Esophagus (tissue), 2 donors: ENCODE results near the gene TSC1. TPM values are rescaled to one million over a fixed set of nuclear protein-coding genes. Genes with fewer than 3 reads are reported as not detected.
A peak's percentile ranks its signal among the peaks of the same experiment; 100 is the strongest.

Experiments used
- H3K27ac ChIP-seq, 2 donors: one replicate each; pipeline ENCODE4 v1.5.1; 2013; ENCODE audit warnings: low read depth in 2 of 2, mild to moderate bottlenecking in 2 of 2, inconsistent platforms in 1 of 2, low read length in 1 of 2, moderate library complexity in 1 of 2
- H3K27me3 ChIP-seq, 2 donors: one replicate each; pipeline ENCODE4 v1.6.1; 2013; ENCODE audit warnings: low read length in 2 of 2, control low read depth in 1 of 2, mild to moderate bottlenecking in 1 of 2; ENCODE audit not compliant: insufficient read depth in 2 of 2, control insufficient read depth in 1 of 2
- H3K36me3 ChIP-seq, 2 donors: one replicate each; pipeline ENCODE4 v1.6.1; 2013; ENCODE audit warnings: low read length in 1 of 2; ENCODE audit not compliant: control insufficient read depth in 2 of 2, insufficient read depth in 2 of 2
- H3K4me1 ChIP-seq, 2 donors: one replicate each; pipeline ENCODE4 v1.6.1; 2013; ENCODE audit warnings: low read length in 1 of 2; ENCODE audit not compliant: control insufficient read depth in 2 of 2, insufficient read depth in 2 of 2
- H3K4me3 ChIP-seq, 2 donors: one replicate each; pipeline ENCODE4 v1.5.1; 2013; ENCODE audit warnings: low read length in 2 of 2, mild to moderate bottlenecking in 2 of 2, low read depth in 1 of 2, moderate library complexity in 1 of 2
- H3K9me3 ChIP-seq, 2 donors: one replicate each; pipeline ENCODE4 v1.6.1; 2013; ENCODE audit warnings: mild to moderate bottlenecking in 2 of 2, low read depth in 1 of 2, low read length in 1 of 2, moderate library complexity in 1 of 2; ENCODE audit not compliant: control insufficient read depth in 2 of 2, insufficient read depth in 1 of 2
- WGBS, 2 donors: extraction: QIAGEN DNeasy Blood & Tissue Kit; methylation state at CpG; one replicate each; pipeline ENCODE4 v1.1.7; 2013; 5-methylcytosine and 5-hydroxymethylcytosine counted together
- polyA plus RNA-seq, 2 donors: library from polyadenylated mRNA; stranded (reverse); fragments of 200-250 nt; gene quantifications; one replicate each; pipeline ENCODE4 v1.2.3, GENCODE V29; 2013
- donor health status: healthy with polysubstance abuse.
- donor health status: Bipolar disorder and iron deficiency.

Gene TSC1
- polyA plus RNA-seq, 2 donors: 8.9 to 14.3 TPM

DNA sequence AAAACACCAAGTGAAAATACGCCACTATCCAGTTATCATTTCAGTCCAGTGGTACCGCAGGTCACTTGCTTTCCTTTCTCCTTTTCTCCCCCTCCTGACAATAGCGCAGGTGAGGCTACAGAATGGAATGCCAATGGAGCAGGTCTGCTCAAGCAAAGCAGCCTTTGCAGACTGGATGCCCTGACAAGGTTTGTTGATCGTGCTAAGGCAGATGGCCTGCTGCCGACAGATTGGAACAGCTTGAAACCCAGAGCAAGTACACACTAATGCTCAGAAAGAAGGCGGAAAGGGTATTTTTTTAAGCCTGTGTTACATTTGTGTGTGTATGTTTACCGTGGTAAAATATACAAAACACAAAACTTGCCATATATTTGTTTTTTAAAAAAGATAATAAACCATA, 46.4 kb downstream of the TSC1 start:
- Histone ChIP-seq H3K27me3 (no peaks in the 10 kb centered on the region), H3K4me3 (no peak overlapping the region), H3K4me1 (peaks cover 0 to 14% of the 10 kb centered on the region in 2 donors), H3K36me3 (peaks cover 9 to 31% of the 10 kb centered on the region in 2 donors), H3K9me3 (no peaks in the 10 kb centered on the region), H3K27ac (no peak overlapping the region)
- WGBS, 2 donors: 93 to 94% methylated on average over 7 of the region's 7 CpGs

DNA sequence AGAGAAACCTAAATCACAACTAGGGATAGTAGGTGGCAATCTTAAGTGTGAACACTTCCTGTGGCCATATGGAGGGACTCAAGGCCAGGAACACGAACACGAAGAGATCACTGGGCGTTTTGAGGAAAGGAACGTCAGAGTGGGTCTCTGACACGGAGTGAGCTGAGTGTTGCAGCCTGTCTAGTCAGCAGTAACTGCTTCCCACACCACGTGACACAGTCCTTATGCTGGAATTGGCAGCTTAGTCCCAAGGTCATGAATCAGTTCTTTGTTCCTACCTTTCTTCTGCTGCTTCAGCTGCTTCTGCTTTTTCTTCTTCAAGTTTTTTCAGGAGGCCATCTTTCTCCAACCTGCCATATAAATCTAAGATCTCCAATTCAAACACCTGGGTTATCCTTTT, 47.5 kb downstream of the TSC1 start:
- Histone ChIP-seq H3K27me3 (no peaks in the 10 kb centered on the region), H3K27ac (peak overlapping the region in 1 of 2 donors; percentile 92), H3K4me3 (no peak overlapping the region), H3K36me3 (peaks cover 9 to 36% of the 10 kb centered on the region in 2 donors), H3K9me3 (no peaks in the 10 kb centered on the region), H3K4me1 (peaks cover 0 to 14% of the 10 kb centered on the region in 2 donors)
- 70 to 84% methylated on average over 6 of the region's 6 CpGs for WGBS, 2 donors

DNA sequence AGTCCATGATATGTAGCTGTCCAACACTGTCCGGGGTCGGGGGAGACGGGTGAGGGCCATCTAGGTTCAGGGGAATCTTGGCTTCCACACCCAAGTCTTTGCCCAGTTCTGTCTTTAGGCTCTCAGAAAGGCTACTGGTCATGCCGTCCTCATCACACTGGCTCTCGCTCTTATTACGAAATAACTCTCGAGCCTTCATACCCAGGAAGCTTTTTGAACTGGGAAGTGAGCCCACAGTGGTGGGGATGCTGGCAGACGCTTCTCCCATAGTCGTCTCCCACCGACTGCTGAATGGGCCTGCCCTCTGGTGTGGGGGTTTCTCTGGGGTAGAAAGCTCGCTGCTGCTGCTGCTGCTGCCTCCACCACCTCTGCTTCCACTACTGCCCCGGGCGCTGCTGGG, 48.2 kb downstream of the TSC1 start:
- Histone ChIP-seq H3K27me3 (no peaks in the 10 kb centered on the region), H3K4me3 (no peak overlapping the region), H3K36me3 (peaks cover 9 to 36% of the 10 kb centered on the region in 2 donors), H3K27ac (peak overlapping the region; percentile 77 to 92), H3K4me1 (peaks cover 0 to 14% of the 10 kb centered on the region in 2 donors), H3K9me3 (no peaks in the 10 kb centered on the region)
- 92% methylated on average over 13 of the region's 13 CpGs for WGBS, 2 donors

DNA sequence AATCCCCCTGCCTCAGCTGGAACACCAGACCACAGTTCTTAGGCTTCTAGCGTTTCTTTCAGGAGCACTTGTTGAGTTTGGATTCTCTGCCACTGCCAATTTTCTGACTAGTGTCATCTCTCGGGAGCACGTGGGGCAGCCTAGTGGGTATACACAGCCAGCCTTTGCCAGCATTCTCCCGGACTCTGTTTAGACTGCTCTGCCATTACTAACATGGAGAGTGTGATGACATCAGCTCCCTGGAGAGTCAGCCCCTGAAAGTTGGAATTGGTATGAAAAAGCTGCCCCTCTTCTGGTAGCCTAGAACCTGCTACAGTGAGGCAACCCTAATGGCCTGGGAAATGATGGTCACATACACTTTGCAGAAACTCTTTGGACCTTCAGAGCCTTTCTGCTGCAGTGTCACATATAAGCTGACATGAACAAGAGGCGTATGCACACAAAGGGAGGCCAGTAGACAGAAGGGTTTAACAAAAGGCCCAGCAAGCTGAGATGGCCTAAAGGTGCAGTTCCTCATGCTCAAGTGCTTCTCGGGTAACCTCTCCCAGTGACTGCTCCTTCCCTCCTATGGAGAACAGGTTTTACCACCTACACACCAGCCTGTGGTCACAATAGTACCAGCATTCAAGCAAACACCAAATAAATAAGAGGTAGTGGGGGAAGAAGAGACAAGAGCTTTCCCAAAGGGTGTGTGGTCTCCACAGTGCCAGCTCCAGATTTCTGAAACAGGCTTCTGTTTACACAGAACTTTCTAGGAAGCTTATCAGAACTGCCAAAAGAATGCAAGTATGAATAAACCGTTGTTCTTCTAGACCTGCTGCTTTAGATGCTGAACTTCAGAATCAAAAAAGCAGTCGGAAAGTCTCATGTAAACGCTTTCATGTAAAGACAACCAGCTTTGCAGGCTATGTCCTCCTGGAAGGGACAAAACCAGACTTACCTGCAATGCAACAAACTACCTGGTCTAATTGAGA, 49.3 kb downstream of the TSC1 start:
- H3K27me3 ChIP-seq: no peaks in the 10 kb centered on the region
- H3K9me3 ChIP-seq: no peaks in the 10 kb centered on the region
- peak overlapping the region; percentile 77 to 92 for H3K27ac ChIP-seq
- peaks cover 9 to 29% of the 10 kb centered on the region in 2 donors for H3K36me3 ChIP-seq
- H3K4me3 ChIP-seq: no peak overlapping the region
- 53 to 62% methylated on average over 9 of the region's 9 CpGs for WGBS, 2 donors
- peaks cover 0 to 14% of the 10 kb centered on the region in 2 donors for H3K4me1 ChIP-seq

DNA sequence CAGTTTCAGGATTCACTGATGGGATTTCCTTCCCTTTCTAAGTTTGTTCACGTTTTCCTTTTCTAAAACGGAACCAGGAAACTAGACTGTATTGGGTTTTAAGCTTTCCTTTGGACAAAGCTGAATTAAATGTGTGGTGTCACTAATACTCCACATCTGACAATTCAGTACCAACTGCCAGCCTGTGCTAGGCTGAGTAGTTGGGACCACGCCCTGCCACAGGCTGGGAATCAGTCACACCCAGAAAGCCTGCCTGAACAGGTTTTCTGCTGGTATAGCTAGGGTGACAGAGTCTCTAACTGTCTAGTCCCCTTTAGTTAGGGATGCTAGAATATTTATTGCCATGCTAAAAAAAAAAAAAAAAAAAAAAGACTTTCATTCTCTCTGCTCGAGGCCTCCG, 50.1 kb downstream of the TSC1 start:
- WGBS, 2 donors: 55 to 58% methylated on average over 5 of the region's 5 CpGs
- H3K9me3 ChIP-seq: no peaks in the 10 kb centered on the region
- peak overlapping the region; percentile 64 to 85 for H3K27ac ChIP-seq
- H3K4me1 ChIP-seq: peaks cover 0 to 14% of the 10 kb centered on the region in 2 donors
- H3K27me3 ChIP-seq: no peaks in the 10 kb centered on the region
- peaks cover 9 to 26% of the 10 kb centered on the region in 2 donors for H3K36me3 ChIP-seq
- H3K4me3 ChIP-seq: no peak overlapping the region

DNA sequence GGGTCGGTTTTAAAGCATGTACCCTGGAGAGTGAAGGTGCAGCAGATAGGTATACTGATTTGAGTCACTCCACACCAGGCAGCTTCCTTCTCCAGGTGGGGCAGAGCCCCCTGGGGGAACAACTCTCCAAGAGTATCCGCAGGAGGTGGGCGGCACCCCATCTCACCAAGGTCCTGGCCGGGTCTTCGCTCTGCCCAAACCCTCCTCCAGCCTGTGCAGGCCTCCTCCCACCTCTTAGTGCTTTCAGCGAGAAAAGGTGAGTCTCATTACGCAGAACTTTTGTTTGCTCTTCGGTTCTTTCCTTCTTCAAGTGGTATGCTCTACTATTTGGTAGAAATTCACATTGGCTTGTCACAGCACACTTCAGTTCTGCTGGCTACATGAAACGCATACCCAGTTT, 52.0 kb downstream of the TSC1 start:
- peaks cover 3 to 18% of the 10 kb centered on the region in 2 donors for H3K36me3 ChIP-seq
- no peaks in the 10 kb centered on the region for H3K27me3 ChIP-seq
- no peak overlapping the region for H3K4me3 ChIP-seq
- no peaks in the 10 kb centered on the region for H3K9me3 ChIP-seq
- peaks cover 0 to 14% of the 10 kb centered on the region in 2 donors for H3K4me1 ChIP-seq
- WGBS, 2 donors: 82% methylated on average over 9 of the region's 9 CpGs
- H3K27ac ChIP-seq: no peak overlapping the region

DNA sequence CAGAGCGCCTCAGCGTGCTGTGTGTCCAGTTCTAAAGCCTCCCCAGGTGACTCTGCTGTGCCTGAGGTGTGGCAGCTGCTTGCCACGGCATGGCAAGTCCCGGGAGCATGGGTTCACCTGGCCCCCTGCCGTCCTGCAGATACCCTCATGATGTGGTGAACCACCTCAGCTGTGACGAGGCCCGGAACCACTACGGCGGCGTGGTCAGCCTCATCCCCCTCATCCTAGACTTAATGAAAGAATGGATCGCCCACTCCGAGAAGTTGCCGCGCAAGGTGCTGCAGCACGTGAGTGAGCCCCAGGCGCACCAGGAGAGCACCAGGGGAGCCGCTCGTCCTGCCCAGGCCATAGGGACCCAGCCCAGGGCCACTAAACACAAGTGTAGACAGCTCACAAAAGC, 56.3 kb downstream of the TSC1 start:
- WGBS, 2 donors: 91 to 95% methylated on average over 18 of the region's 18 CpGs

DNA sequence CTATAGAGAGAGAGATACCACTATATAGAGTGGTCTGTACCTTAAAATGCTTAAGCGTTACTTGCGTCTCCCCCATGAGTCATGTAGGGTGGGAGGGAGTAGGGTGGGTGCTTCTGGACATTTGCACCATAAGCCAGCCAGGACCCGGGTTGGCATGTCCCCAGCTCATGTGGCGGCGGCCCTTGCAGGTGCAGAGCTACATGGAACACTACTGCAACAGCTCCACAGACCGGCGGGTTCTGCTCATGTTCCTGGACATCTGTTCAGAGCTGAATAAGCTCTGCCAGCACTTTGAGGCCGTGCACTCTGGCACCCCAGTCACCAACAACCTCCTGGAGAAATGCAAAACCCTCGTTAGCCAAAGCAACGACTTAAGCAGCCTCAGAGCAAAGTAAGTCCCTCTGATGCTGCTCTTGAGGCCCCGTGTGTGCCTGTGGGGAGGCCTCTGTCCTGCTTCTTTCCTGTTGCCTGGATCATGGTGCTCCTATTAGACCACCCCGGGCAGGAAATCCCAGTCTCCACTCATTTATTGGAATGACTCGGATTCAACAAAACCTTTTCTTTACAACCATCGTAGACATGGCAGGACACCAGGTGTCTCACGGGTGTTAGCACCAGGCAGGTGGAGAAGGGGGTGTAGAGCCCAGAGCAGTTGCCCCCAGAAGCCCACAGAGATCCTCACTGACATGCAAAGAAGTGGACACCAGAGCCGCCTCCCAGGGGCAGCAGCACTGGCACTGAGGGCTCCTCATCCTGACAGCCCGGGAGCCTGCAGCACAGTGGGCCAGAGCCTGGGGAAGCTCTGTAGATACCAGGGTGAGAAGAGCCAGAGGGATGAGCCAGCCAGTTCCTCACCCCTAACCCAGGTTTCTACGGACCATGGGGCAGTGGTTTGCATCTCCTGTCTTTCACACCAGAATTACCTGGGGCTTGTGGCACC, 57.0 kb downstream of the TSC1 start:
- WGBS, 2 donors: 86 to 87% methylated on average over 18 of the region's 18 CpGs
- no peak overlapping the region for H3K27ac ChIP-seq
- peaks cover 0 to 2% of the 10 kb centered on the region in 2 donors for H3K4me1 ChIP-seq
- H3K36me3 ChIP-seq: peaks cover 0 to 2% of the 10 kb centered on the region in 2 donors
- no peaks in the 10 kb centered on the region for H3K27me3 ChIP-seq
- H3K4me3 ChIP-seq: no peak overlapping the region
- no peaks in the 10 kb centered on the region for H3K9me3 ChIP-seq

More for the DNA sequence above, 56.3 kb downstream of the TSC1 start:
- Histone ChIP-seq H3K27ac (no peak overlapping the region), H3K36me3 (peaks cover 0 to 5% of the 10 kb centered on the region in 2 donors), H3K4me3 (no peak overlapping the region), H3K9me3 (no peaks in the 10 kb centered on the region), H3K27me3 (no peaks in the 10 kb centered on the region), H3K4me1 (no peaks in the 10 kb centered on the region)

DNA sequence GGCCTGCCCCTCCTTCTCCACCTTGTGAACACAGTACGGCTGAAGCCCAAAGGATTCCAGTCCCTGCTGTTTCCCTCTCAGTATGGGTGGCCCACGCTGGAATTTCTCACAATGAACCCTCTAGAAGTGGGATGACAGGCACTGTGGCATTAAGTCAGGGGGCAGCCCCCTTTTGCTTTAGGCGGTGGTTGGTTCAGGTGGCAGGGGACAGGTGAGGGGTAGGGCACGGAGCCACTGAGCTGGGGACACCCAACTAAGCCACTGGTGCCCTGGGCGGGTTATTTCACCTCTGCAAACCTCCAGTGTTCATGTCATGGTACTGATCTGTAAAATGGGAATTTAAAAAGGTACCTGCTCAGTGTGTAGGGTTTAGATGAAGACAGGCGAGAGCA, 58.1 kb downstream of the TSC1 start:
- no peak overlapping the region for H3K4me3 ChIP-seq
- no peaks in the 10 kb centered on the region for H3K36me3 ChIP-seq
- H3K27me3 ChIP-seq: no peaks in the 10 kb centered on the region
- peaks cover 0 to 2% of the 10 kb centered on the region in 2 donors for H3K4me1 ChIP-seq
- no peak overlapping the region for H3K27ac ChIP-seq
- WGBS, 2 donors: 89 to 91% methylated on average over 6 of the region's 6 CpGs
- no peaks in the 10 kb centered on the region for H3K9me3 ChIP-seq
